ENCODE data around the gene HTT.

DNA sequence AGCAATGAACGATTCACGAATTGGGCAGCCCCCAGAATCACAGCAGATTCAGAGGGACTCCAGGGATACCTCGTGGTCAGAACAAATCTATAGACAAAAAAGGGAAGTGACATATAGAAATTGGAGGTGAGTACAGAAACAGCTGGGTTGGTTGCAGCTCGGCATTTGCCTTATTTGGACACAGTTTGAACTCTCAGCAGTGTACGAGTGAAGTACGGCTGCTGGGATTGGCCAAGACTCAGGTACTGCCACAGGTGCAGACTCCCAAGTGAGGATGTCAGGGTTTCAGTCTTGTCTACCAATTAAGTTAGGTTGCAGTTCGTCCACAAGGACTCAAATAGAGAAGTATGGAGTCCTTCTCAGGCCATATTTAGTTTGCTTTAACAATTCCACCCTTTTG is 28.3 kb upstream of the HTT start:
- TF ChIP-seq, protein P1, sequence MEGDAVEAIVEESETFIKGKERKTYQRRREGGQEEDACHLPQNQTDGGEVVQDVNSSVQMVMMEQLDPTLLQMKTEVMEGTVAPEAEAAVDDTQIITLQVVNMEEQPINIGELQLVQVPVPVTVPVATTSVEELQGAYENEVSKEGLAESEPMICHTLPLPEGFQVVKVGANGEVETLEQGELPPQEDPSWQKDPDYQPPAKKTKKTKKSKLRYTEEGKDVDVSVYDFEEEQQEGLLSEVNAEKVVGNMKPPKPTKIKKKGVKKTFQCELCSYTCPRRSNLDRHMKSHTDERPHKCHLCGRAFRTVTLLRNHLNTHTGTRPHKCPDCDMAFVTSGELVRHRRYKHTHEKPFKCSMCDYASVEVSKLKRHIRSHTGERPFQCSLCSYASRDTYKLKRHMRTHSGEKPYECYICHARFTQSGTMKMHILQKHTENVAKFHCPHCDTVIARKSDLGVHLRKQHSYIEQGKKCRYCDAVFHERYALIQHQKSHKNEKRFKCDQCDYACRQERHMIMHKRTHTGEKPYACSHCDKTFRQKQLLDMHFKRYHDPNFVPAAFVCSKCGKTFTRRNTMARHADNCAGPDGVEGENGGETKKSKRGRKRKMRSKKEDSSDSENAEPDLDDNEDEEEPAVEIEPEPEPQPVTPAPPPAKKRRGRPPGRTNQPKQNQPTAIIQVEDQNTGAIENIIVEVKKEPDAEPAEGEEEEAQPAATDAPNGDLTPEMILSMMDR (IDR thresholded peaks at IDR 0.05), result no peak
- no peak for TF ChIP-seq POLR2A (IDR thresholded peaks at IDR 0.05)
